ENCODE results near the gene WDR82.

WDR82 gene

DNA sequence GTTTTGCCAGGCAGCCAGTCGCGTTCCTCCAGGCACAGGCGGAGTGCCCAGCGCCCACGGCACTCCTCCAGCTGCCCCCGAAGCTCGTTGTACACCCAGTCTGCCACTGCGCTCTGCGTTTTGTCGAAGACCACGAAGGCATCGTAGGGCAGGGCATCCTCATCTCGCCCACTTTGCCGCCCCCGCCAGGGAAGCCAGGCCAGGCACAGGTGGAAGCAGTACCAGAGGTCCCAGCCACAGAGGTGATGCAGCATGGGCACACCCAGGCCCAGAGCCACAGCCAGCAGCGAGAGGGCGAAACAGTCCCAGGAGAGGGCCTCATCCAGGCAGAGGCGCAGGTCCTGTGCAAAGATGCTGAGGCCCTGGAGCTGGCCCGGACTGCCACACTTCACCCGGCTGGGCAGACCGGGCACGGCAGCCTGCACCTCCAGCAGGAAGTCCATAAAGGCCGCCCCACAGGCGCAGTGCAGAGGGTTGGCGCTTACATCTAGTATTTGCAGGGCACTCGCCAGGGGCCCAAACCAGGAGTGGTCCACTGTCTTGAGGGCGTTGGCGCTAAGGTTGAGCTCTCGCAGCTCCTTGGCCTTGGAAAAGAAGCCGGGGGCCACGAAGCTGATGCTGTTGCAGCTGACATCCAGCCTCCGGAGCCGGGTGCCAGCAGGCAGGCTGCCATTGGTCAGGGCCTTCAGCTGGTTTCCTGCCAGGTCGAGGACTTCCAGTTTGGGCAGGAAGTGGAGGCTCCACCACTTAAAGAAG lies 56.7 kb downstream of the WDR82 start:
- no peak for ATAC-seq
- TF ChIP-seq, protein P1, sequence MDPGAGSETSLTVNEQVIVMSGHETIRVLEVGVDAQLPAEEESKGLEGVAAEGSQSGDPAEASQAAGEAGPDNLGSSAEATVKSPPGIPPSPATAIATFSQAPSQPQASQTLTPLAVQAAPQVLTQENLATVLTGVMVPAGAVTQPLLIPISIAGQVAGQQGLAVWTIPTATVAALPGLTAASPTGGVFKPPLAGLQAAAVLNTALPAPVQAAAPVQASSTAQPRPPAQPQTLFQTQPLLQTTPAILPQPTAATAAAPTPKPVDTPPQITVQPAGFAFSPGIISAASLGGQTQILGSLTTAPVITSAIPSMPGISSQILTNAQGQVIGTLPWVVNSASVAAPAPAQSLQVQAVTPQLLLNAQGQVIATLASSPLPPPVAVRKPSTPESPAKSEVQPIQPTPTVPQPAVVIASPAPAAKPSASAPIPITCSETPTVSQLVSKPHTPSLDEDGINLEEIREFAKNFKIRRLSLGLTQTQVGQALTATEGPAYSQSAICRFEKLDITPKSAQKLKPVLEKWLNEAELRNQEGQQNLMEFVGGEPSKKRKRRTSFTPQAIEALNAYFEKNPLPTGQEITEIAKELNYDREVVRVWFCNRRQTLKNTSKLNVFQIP (CRISPR knock-in tag; IDR thresholded peaks at IDR 0.05; ENCODE audit: borderline replicate concordance, low read depth): no peak
- TF ChIP-seq ISL1 (CRISPR knock-in tag; IDR thresholded peaks at IDR 0.05): no peak

DNA sequence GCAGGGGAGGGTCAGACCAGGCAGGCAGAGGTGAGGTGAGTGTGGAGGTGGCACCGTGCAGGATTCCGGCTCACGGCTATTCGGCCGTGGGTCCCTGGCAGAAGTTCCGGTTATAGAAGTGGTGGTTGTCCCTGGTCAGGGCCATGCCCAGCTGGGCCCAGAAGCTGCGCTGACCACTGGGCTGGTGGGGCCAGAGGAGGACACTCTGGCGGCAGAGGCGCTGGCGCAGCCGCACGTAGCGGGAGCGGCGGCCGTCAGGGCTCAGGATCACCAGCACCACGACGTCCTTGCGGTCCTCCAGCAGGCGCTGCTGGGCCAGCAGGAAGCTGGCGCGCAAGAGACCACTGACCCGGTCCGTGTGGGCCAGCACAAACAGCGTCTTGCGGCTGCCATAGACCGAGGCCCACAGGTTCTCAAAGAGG lies 57.3 kb downstream of the WDR82 start:
- TF ChIP-seq ARNTL (CRISPR knock-in tag; IDR thresholded peaks at IDR 0.05; ENCODE audit: borderline replicate concordance, low read depth): no peak
- TF ChIP-seq ZC3H10 (CRISPR knock-in tag; IDR thresholded peaks at IDR 0.05): no peak
- TF ChIP-seq ISL1 (CRISPR knock-in tag; IDR thresholded peaks at IDR 0.05): no peak
- TF ChIP-seq, protein P2, sequence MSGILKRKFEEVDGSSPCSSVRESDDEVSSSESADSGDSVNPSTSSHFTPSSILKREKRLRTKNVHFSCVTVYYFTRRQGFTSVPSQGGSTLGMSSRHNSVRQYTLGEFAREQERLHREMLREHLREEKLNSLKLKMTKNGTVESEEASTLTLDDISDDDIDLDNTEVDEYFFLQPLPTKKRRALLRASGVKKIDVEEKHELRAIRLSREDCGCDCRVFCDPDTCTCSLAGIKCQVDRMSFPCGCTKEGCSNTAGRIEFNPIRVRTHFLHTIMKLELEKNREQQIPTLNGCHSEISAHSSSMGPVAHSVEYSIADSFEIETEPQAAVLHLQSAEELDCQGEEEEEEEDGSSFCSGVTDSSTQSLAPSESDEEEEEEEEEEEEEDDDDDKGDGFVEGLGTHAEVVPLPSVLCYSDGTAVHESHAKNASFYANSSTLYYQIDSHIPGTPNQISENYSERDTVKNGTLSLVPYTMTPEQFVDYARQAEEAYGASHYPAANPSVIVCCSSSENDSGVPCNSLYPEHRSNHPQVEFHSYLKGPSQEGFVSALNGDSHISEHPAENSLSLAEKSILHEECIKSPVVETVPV (CRISPR knock-in tag; IDR thresholded peaks at IDR 0.05): no peak
- no peak for TF ChIP-seq TOX (CRISPR knock-in tag; IDR thresholded peaks at IDR 0.05; ENCODE audit: borderline replicate concordance)
- TF ChIP-seq, protein P3, sequence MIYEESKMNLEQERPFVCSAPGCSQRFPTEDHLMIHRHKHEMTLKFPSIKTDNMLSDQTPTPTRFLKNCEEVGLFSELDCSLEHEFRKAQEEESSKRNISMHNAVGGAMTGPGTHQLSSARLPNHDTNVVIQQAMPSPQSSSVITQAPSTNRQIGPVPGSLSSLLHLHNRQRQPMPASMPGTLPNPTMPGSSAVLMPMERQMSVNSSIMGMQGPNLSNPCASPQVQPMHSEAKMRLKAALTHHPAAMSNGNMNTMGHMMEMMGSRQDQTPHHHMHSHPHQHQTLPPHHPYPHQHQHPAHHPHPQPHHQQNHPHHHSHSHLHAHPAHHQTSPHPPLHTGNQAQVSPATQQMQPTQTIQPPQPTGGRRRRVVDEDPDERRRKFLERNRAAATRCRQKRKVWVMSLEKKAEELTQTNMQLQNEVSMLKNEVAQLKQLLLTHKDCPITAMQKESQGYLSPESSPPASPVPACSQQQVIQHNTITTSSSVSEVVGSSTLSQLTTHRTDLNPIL (CRISPR knock-in tag; IDR thresholded peaks at IDR 0.05; ENCODE audit: low read depth): no peak
- TF ChIP-seq GLIS3 (CRISPR knock-in tag; IDR thresholded peaks at IDR 0.05): no peak
- TF ChIP-seq ZFP3 (CRISPR knock-in tag; IDR thresholded peaks at IDR 0.05): no peak
- no peak for TF ChIP-seq ESRRG (CRISPR knock-in tag; IDR thresholded peaks at IDR 0.05)
- no peak for TF ChIP-seq ZNF565 (CRISPR knock-in tag; conservative IDR thresholded peaks at IDR 0.05; ENCODE audit: low read depth)

DNA sequence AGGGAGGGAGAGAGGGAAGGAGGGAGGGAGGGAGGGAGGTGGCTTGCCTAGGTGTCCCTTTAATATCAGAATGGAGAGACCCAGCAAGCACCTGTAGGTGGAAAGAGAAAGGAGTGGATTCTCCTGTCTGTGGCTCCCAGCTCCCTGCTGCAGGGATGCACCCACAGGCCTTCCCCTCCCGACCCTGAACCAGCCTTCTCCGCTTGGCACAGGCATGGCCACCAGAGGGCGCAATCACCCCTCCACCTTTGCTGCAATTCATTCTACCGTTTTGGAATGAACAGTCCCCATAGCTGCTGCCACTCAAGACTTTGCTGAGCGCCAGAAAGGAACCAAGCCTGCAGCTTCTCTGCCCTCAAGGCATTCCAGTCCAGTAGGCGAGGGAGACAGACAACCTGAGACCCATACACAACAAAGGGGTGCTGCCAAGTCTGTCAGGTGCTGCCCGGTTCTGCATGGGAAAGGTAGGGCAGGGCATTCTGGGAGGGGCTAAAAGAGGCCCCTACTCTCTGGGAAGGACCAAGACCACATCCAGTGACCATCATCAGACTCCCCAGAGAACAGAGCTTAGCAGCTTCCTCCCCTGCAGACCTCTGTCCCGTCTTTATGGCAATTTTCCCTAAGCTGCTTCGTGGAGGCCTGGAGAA lies 57.9 kb downstream of the WDR82 start:
- TF ChIP-seq, protein P4, sequence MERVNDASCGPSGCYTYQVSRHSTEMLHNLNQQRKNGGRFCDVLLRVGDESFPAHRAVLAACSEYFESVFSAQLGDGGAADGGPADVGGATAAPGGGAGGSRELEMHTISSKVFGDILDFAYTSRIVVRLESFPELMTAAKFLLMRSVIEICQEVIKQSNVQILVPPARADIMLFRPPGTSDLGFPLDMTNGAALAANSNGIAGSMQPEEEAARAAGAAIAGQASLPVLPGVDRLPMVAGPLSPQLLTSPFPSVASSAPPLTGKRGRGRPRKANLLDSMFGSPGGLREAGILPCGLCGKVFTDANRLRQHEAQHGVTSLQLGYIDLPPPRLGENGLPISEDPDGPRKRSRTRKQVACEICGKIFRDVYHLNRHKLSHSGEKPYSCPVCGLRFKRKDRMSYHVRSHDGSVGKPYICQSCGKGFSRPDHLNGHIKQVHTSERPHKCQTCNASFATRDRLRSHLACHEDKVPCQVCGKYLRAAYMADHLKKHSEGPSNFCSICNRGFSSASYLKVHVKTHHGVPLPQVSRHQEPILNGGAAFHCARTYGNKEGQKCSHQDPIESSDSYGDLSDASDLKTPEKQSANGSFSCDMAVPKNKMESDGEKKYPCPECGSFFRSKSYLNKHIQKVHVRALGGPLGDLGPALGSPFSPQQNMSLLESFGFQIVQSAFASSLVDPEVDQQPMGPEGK (CRISPR knock-in tag; IDR thresholded peaks at IDR 0.05; ENCODE audit: borderline replicate concordance): no peak
- TF ChIP-seq ESRRG (CRISPR knock-in tag; IDR thresholded peaks at IDR 0.05) (no peak), ARNTL (CRISPR knock-in tag; IDR thresholded peaks at IDR 0.05; ENCODE audit: borderline replicate concordance, low read depth) (no peak), RARB (CRISPR knock-in tag; IDR thresholded peaks at IDR 0.05) (no peak), ZNF8 (CRISPR knock-in tag; IDR thresholded peaks at IDR 0.05) (no peak), BACH2 (CRISPR knock-in tag; IDR thresholded peaks at IDR 0.05; ENCODE audit: borderline replicate concordance) (no peak), ISL1 (CRISPR knock-in tag; IDR thresholded peaks at IDR 0.05) (no peak)
- TF ChIP-seq, protein P5, sequence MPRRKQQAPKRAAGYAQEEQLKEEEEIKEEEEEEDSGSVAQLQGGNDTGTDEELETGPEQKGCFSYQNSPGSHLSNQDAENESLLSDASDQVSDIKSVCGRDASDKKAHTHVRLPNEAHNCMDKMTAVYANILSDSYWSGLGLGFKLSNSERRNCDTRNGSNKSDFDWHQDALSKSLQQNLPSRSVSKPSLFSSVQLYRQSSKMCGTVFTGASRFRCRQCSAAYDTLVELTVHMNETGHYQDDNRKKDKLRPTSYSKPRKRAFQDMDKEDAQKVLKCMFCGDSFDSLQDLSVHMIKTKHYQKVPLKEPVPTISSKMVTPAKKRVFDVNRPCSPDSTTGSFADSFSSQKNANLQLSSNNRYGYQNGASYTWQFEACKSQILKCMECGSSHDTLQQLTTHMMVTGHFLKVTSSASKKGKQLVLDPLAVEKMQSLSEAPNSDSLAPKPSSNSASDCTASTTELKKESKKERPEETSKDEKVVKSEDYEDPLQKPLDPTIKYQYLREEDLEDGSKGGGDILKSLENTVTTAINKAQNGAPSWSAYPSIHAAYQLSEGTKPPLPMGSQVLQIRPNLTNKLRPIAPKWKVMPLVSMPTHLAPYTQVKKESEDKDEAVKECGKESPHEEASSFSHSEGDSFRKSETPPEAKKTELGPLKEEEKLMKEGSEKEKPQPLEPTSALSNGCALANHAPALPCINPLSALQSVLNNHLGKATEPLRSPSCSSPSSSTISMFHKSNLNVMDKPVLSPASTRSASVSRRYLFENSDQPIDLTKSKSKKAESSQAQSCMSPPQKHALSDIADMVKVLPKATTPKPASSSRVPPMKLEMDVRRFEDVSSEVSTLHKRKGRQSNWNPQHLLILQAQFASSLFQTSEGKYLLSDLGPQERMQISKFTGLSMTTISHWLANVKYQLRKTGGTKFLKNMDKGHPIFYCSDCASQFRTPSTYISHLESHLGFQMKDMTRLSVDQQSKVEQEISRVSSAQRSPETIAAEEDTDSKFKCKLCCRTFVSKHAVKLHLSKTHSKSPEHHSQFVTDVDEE (CRISPR knock-in tag; IDR thresholded peaks at IDR 0.05): no peak
- peak; percentile 81 for ATAC-seq

More for the DNA sequence above, 57.3 kb downstream of the WDR82 start:
- no peak for ATAC-seq
